ENCODE data around the gene GFPT2.
A peak's percentile ranks its signal among the peaks of the same experiment; 100 is the strongest.

The GFPT2 gene

GRCh38 chr5:180378438-180379344 lies 25.6 kb upstream of the GFPT2 start:
- no peak for DNase-seq (ENCODE audit: low read depth)

- no peak for DNase-seq (ENCODE audit: low read depth)
Observed at GRCh38 chr5:180377556-180378197, 24.5 kb upstream of the GFPT2 start.

GRCh38 chr5:180376511-180376910 lies 23.4 kb upstream of the GFPT2 start:
- no peak for DNase-seq (ENCODE audit: low read depth)

- no peak for DNase-seq (ENCODE audit: low read depth)
Observed at GRCh38 chr5:180375955-180376354, 22.8 kb upstream of the GFPT2 start.

GRCh38 chr5:180375291-180375690 lies 22.2 kb upstream of the GFPT2 start:
- DNase-seq (ENCODE audit: low read depth), result no peak

- DNase-seq (ENCODE audit: low read depth), result no peak
Observed at GRCh38 chr5:180373870-180374269, 20.7 kb upstream of the GFPT2 start.

GRCh38 chr5:180373454-180373853 lies 20.3 kb upstream of the GFPT2 start:
- peak; percentile 53 for DNase-seq (ENCODE audit: low read depth)

GRCh38 chr5:180371949-180372348 lies 18.8 kb upstream of the GFPT2 start:
- no peak for DNase-seq (ENCODE audit: low read depth)

- DNase-seq (ENCODE audit: low read depth), result no peak
Observed at GRCh38 chr5:180370861-180371641, 17.9 kb upstream of the GFPT2 start.

GRCh38 chr5:180367991-180368390 lies 14.9 kb upstream of the GFPT2 start:
- DNase-seq (ENCODE audit: low read depth), result no peak

GRCh38 chr5:180367300-180367699 lies 14.2 kb upstream of the GFPT2 start:
- DNase-seq (ENCODE audit: low read depth), result no peak

GRCh38 chr5:180366326-180366725 lies 13.2 kb upstream of the GFPT2 start:
- DNase-seq (ENCODE audit: low read depth), result no peak

GRCh38 chr5:180365829-180366228 lies 12.7 kb upstream of the GFPT2 start:
- no peak for DNase-seq (ENCODE audit: low read depth)

GRCh38 chr5:180364306-180364856 lies 11.2 kb upstream of the GFPT2 start:
- DNase-seq (ENCODE audit: low read depth), result no peak

GRCh38 chr5:180360078-180360957 lies 7.2 kb upstream of the GFPT2 start:
- DNase-seq (ENCODE audit: low read depth), result no peak

GRCh38 chr5:180358694-180359093 lies 5.6 kb upstream of the GFPT2 start:
- no peak for DNase-seq (ENCODE audit: low read depth)

GRCh38 chr5:180358179-180358578 lies 5.0 kb upstream of the GFPT2 start:
- no peak for DNase-seq (ENCODE audit: low read depth)

GRCh38 chr5:180354966-180355365 lies 1.8 kb upstream of the GFPT2 start:
- DNase-seq (ENCODE audit: low read depth), result no peak

GRCh38 chr5:180353980-180354452 lies 880 bp upstream of the GFPT2 start:
- no peak for DNase-seq (ENCODE audit: low read depth)

GRCh38 chr5:180352116-180353047 lies 754 bp downstream of the GFPT2 start:
- DNase-seq (ENCODE audit: low read depth), result no peak
